ENCODE results near the gene MYL12A.

The MYL12A gene

DNA sequence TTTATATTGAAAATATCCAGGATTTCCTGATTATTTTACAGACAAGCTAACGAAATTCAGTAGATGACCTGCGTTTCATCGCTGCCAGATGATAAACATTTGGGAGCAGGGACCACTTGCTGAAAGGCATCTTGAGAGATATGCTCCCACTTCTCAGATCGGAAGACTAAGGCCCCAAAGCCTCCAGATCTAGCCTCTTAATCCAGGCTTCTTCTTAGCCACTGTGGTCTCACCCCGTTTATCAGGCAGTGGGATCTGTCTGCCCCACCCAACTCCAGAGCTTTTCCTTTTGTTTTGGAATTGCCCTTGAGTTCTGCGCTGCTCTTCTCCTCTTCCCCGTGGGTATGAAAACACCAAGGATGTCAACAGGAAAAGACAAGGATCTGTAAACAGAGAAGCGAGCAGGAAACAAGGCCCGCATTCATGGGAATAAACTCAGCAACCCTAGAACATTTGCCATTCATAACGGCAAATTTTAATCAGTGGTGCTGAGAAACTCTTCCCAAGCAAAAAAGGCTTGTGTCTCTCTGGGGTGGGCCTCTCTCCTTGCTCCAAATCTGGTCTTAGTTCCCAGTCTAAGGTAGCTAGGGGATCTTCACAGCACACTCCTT, 35.8 kb downstream of the MYL12A start:
- DNase-seq (ENCODE audit: low read depth) = no peak

DNA sequence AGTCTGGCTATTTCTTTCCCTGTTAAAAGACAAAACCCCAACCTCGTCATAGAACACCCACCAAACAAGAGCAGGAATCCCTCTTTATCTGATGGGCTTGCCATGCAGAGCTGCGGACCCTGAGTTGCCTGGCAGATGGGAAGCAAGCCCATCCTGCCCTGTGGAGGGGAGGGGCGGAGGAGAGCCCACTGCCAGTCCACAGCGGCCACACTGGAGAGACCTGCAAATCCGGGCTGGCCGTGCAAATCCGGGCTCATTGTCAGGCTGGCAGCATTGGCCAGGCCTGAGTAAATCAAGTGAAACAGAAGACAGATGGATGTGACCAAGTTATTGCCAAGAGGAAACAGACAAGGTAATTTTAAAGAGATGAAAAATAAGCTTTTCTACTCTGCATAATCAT, 36.3 kb downstream of the MYL12A start:
- DNase-seq (ENCODE audit: low read depth) = no peak

DNA sequence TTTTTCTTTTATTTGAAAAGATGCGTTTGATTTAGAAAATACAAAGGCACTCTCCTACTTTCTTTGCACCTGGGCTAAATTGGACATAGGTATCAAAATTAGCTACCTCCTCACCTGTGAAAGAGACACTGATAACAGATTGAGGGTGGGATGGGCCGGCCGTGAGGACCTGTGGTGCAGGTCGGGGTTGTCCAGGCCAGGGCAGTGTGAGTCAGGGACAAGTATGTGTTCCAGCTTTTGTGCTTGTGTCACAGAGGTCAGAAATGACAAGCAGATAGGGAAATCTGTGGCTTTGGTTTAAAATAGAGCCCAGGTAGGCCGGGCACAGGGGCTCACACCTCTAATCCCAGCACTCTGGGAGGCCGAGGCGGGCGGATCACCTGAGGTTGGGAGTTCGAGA, 36.9 kb downstream of the MYL12A start:
- no peak for DNase-seq (ENCODE audit: low read depth)

DNA sequence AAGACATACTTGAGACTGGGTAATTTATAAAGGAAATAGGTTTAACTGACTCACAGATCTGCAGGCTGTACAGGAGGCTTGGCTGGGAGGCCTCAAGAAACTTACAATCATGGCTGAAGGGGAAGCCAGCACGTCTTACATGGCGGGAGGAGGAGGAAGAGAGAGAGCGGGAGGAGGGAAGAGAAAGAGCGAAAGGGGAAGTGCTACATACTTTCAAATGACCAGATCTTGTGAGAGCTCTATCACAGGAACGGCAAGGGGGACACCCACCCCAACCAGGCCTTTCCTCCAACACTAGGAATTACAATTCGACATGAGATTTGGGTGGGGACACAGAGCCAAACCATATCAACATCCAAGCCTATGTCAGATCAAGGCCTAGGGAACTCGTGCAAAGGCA, 38.6 kb downstream of the MYL12A start:
- DNase-seq (ENCODE audit: low read depth) = no peak

DNA sequence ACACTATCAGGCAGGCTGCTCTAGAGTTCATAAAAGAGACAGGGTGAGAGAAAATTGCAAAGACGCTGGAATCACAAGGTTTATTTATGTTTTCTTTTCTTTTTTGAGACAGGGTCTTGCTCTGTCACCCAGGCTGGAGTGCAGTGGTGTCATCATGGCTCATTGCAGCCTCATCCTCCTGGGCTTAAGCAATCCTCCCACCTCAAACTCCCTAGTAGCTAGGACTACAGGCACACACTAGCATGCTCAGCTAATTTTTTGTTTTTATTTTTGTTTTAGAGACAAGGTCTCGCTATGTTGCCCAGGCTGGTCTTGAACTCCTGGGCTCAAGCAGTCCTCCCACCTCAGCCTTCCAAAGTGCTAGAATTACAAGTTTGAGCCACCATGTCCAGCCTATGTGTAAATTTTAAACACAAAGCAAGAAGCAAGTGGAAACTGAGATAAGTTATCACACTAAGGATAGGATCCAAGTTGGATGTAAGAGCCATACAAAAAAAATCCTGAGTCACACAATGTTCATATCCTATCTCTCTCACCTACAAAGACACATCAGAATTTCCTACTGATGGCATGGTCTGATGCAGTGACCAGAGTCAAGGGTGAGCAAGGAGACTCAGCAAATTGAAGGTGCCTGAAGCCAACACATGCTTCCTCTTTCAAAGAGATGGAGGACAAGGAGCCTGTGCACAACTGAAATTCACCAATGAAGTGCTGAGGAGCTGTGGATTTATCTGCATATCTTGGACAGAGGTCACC, 45.8 kb downstream of the MYL12A start:
- no peak for DNase-seq (ENCODE audit: low read depth)

DNA sequence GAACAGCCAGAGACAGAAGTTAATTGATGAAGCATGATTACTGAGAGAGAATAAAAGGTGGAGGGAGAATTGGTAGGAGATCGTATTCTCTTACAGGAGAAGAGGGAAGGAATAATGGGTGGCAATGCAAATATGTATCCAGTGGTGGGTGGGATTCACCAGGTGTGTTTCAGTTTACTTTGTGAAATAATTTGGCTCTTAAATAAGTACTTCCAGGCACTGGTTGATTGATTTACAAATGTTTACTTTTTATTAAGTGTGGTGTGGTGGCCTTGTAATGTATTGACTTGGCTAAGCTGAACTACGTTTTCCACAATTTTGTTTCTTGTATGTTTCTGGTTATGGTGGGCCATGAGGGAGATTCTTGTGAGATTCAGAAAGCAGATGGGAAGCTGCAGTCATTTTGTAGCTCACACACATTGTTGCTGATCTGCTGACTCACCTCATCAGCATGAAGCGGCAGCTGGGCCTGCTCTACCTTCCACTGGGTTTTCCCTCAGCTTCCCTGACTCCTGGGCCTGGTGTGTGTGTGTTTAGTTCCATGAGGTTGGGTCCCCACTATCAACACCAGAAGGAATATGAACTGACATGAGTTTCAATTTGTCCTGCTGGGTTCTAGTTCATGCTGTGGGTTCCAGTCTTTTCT, 47.0 kb downstream of the MYL12A start:
- no peak for DNase-seq (ENCODE audit: low read depth)

DNA sequence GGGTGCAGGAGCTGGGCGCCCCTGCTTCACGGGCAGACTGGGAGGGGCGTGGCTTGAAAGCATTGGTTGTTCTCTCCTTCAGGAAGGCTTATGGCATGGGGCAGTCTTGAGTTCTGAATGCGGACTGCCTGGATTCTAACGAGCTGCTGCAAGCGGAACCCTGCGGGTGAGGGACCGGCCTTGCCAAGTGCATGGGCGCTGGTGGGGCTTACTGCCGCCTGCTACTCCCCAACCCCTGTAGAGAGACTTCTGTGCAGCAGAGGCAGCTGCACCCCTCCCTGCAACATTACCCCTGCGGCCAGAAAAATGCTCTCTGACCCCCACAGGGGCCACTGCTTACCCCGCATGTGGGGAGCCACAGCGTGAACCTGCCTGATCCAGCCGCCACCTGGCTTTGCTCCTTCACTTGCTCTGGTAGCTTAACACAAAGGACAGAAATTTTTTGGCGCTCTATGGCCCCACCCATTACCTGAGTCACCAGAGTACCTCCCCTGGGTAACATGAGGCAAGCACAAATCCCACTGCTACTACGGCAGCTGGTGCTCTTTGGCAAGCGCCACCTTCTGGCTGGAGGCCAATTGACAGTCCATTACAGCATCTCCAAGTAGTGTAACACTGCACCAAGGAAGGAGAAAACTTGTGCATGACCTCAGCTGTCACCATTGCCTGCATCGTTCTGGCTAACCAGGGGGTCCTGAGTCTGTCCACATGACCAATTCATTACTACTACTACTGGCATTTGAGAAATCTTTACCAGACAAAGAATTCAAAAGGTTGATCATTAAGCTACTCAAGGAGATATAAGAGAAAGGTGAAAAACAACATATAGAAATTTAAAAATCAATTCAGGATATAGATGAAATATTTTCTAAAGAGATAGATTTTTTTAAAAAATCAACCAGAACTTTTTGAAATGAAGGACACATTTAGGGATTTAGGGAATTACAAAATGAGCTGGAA, 49.7 kb downstream of the MYL12A start:
- peak; percentile 87 for DNase-seq (ENCODE audit: low read depth)

DNA sequence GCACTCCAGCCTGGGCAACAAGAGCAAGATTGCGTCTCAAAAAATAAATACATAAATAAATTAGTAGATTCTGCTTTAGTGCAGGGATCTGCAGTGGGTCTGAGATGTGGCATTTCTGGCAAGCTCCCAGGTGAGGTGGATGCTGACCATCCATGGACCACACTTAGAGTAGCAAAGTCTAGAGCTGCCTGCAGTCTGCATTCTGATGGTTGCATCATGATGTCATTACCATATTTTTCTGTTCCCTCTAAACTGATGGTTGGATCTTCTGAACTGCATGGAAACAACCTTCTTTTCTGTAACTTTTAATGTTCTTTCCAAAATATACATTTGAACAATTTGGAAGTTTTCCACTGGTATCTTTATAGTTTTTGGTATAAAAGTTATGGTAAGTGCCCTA, 57.2 kb downstream of the MYL12A start:
- DNase-seq (ENCODE audit: low read depth) = no peak

DNA sequence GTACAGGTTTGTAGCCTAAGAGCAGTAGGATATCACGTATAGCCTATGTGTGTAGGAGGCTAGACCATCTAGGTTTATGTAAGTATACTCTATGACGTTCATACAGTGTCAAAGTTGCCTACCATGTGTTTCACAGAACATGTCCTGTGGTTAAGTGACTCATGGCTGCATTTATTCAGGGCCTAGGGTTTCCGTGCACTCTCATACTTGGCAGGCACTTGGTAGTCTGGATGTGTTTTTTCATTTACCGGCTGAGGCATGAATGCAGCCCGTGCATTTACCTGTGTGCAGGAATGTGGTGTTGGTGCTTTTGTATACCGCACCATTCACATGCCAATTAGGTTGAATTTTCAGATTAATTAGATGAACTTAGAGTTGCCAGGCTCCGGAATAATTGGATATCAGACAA, 57.8 kb downstream of the MYL12A start:
- DNase-seq (ENCODE audit: low read depth) = peak; percentile 8

Measured in activated gamma-delta T cell treated with anti-CD3 and anti-CD28 coated beads, Interleukin-2, amount 50 U/mL, for 16 hours (primary cell).